ENCODE data around the gene DCUN1D2. TPM values are rescaled to one million over a fixed set of nuclear protein-coding genes. Genes with fewer than 3 reads are reported as not detected.
"Not testable (repeated sequence)": the region's sequence is repeated elsewhere in the genome, so short reads cannot be mapped to it uniquely, and the experiment has no call there.

DCUN1D2 gene
- total RNA-seq, 4 donors from 2014 or later = 23.9 to 29.1 (median 26.9) TPM

- peaks cover 0 to 52% (median 0%) of the 10 kb centered on the region in 3 donors for H3K36me3 ChIP-seq
- peak in 1 of 3 donors; percentile 31 for DNase-seq
- no peaks in the 10 kb centered on the region for H3K4me1 ChIP-seq
Measured at GRCh38 chr13:113526466-113527220, 36.1 kb upstream of the DCUN1D2 start.

GRCh38 chr13:113522438-113522837 is 31.9 kb upstream of the DCUN1D2 start:
- peaks cover 0 to 48% (median 0%) of the 10 kb centered on the region in 3 donors for H3K36me3 ChIP-seq
- not testable (repeated sequence) for H3K27ac ChIP-seq, H3K4me3 ChIP-seq, DNase-seq, H3K9me3 ChIP-seq, H3K27me3 ChIP-seq, H3K4me1 ChIP-seq

More at GRCh38 chr13:113526466-113527220, 36.1 kb upstream of the DCUN1D2 start:
- Histone ChIP-seq H3K9me3 (no peaks in the 10 kb centered on the region), H3K4me3 (no peak overlapping the region), H3K27me3 (no peaks in the 10 kb centered on the region), H3K27ac (no peak overlapping the region)
- no peak for TF ChIP-seq CTCF (IDR thresholded peaks at IDR 0.05)
- TF ChIP-seq POLR2A (IDR thresholded peaks at IDR 0.05) = no peak

DNA sequence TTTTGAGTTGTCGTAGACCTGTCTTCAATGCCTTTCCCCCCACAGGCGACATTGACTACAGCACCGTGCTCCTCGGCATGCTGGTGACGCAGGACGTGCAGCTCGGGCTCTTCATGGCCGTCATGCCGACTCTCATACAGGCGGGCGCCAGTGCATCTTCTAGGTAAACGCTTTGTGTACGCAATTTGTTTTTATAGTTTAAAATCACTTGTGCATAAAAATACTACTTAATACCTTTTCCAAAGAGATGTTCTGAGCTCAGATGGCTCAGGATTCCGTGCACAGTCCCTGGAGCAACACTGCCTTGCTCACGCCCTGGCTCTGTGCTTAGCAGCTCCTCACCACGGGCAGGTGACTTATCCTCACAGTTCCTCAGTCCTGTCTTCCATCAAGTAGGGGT is 30.1 kb upstream of the DCUN1D2 start:
- H3K4me1 ChIP-seq = no peaks in the 10 kb centered on the region
- no peak for DNase-seq

GRCh38 chr13:113519556-113519955 is 29.0 kb upstream of the DCUN1D2 start:
- H3K36me3 ChIP-seq = peaks cover 0 to 35% (median 0%) of the 10 kb centered on the region in 3 donors
- TF ChIP-seq CTCF (IDR thresholded peaks at IDR 0.05) = no peak
- no peak for TF ChIP-seq POLR2A (IDR thresholded peaks at IDR 0.05)
- no peaks in the 10 kb centered on the region for H3K9me3 ChIP-seq

More for the DNA sequence above, 30.1 kb upstream of the DCUN1D2 start:
- Histone ChIP-seq H3K27me3 (no peaks in the 10 kb centered on the region), H3K27ac (no peak overlapping the region), H3K9me3 (no peaks in the 10 kb centered on the region), H3K36me3 (peaks cover 0 to 34% (median 0%) of the 10 kb centered on the region in 3 donors), H3K4me3 (no peak overlapping the region)
- TF ChIP-seq CTCF (IDR thresholded peaks at IDR 0.05) (no peak), POLR2A (IDR thresholded peaks at IDR 0.05) (no peak)

DNA sequence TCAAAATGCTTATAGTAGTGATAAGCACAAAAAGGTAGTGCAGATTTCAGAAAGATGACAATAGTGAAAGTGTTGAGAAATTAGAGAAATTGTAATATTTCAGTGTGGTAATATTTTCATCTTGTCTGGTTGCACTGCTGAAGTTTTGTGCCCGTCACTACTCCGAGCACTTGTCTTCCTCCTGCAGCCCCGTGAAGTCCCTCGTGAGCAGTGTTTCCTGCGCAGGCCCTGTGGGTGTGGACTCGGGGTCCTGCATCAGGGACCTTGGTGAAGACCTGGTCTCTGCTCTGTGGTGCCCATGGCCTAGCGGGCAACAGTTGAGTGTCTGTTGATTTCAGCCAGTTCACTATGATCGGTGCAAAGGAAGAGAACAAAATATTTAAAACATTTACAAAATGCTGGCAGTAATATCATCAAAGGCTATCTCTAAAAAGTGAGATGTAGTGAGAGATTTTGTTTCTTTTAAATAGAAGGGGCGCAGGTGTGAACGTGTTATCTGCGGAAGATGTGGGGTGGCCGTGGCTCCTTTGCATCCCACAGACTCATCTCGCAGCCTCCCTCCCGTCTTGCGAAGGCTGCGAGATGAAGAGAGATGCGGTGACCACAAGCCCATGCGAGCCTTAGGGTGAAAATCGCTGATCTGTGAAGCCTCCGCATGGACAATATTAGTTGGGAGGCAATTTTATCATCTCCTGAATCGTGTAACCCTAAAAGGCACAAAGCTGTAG is 27.7 kb upstream of the DCUN1D2 start:
- no peaks in the 10 kb centered on the region for H3K27me3 ChIP-seq
- TF ChIP-seq CTCF (IDR thresholded peaks at IDR 0.05) (no peak), POLR2A (IDR thresholded peaks at IDR 0.05) (no peak)
- no peak overlapping the region for H3K27ac ChIP-seq
- no peaks in the 10 kb centered on the region for H3K4me1 ChIP-seq
- H3K36me3 ChIP-seq = peaks cover 0 to 30% (median 0%) of the 10 kb centered on the region in 3 donors
- DNase-seq = no peak
- H3K4me3 ChIP-seq = no peak overlapping the region
- no peaks in the 10 kb centered on the region for H3K9me3 ChIP-seq

More at GRCh38 chr13:113519556-113519955, 29.0 kb upstream of the DCUN1D2 start:
- H3K4me1 ChIP-seq = no peaks in the 10 kb centered on the region
- H3K27me3 ChIP-seq = no peaks in the 10 kb centered on the region
- H3K27ac ChIP-seq = no peak overlapping the region
- no peak overlapping the region for H3K4me3 ChIP-seq
- no peak for DNase-seq

DNA sequence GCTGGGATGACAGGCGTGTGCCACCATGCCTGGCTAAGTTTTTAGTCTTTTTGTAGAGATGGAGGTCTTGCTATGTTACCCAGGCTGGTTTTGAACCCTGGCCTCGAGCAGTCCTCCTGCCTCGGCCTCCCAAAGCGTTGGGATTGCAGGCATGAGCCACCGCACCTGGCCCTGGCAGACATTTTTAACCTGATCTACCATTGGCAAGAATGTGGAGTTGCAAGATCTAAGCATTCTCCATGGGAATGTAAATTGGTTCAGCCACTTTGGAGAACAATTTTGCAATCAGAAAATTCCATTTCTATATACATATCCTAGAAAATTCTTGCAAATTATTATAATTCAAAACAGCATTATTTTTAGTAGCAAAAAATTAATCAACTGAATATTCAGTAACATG is 24.3 kb upstream of the DCUN1D2 start:
- peaks cover 0 to 29% (median 0%) of the 10 kb centered on the region in 3 donors for H3K36me3 ChIP-seq

More for the DNA sequence above, 24.3 kb upstream of the DCUN1D2 start:
- Histone ChIP-seq H3K9me3 (no peaks in the 10 kb centered on the region), H3K4me3 (no peak overlapping the region), H3K4me1 (no peaks in the 10 kb centered on the region), H3K27ac (no peak overlapping the region), H3K27me3 (no peaks in the 10 kb centered on the region)
- TF ChIP-seq POLR2A (IDR thresholded peaks at IDR 0.05) = no peak
- DNase-seq = no peak

All from Peyer's patch (tissue), 4 donors.